ENCODE measurements around the gene RGS3. TPM values are rescaled to one million over a fixed set of nuclear protein-coding genes. Genes with fewer than 3 reads are reported as not detected.

Gene RGS3
- total RNA-seq, 2 donors from 2014 or later = 170 to 202 TPM

GRCh38 chr9:113577525-113578261, 114.2 kb downstream of the RGS3 start:
- Histone ChIP-seq H3K27me3 (replicated peaks; ENCODE audit: insufficient read depth) (no peaks in the 10 kb centered on the region), H3K4me3 (no peak overlapping the region), H3K36me3 (no peaks in the 10 kb centered on the region), H3K4me1 (ENCODE audit: control insufficient read depth in 1 of 2, low read depth in 2 of 2) (peaks cover 73 to 85% of the 10 kb centered on the region in 2 donors), H3K27ac (peak overlapping the region; percentile 86 to 92), H3K9me3 (no peaks in the 10 kb centered on the region)
- TF ChIP-seq, protein P1, sequence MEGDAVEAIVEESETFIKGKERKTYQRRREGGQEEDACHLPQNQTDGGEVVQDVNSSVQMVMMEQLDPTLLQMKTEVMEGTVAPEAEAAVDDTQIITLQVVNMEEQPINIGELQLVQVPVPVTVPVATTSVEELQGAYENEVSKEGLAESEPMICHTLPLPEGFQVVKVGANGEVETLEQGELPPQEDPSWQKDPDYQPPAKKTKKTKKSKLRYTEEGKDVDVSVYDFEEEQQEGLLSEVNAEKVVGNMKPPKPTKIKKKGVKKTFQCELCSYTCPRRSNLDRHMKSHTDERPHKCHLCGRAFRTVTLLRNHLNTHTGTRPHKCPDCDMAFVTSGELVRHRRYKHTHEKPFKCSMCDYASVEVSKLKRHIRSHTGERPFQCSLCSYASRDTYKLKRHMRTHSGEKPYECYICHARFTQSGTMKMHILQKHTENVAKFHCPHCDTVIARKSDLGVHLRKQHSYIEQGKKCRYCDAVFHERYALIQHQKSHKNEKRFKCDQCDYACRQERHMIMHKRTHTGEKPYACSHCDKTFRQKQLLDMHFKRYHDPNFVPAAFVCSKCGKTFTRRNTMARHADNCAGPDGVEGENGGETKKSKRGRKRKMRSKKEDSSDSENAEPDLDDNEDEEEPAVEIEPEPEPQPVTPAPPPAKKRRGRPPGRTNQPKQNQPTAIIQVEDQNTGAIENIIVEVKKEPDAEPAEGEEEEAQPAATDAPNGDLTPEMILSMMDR (IDR thresholded peaks at IDR 0.05) = no peak
- DNase-seq (ENCODE audit: low spot score) = no peak
- ATAC-seq (ENCODE audit: insufficient number of reproducible peaks, low FRiP score, low read depth) = no peak

- Histone ChIP-seq H3K27ac (peak overlapping the region; percentile 86 to 92), H3K9me3 (no peaks in the 10 kb centered on the region), H3K36me3 (peaks cover under 1% of the 10 kb centered on the region), H3K4me3 (no peak overlapping the region), H3K27me3 (replicated peaks; ENCODE audit: insufficient read depth) (no peaks in the 10 kb centered on the region), H3K4me1 (ENCODE audit: control insufficient read depth in 1 of 2, low read depth in 2 of 2) (peaks cover 71 to 85% of the 10 kb centered on the region in 2 donors)
- TF ChIP-seq, protein P1 (IDR thresholded peaks at IDR 0.05) = no peak
- DNase-seq (ENCODE audit: low spot score) (no peak), ATAC-seq (ENCODE audit: insufficient number of reproducible peaks, low FRiP score, low read depth) (no peak)
These were observed 114.8 kb downstream of the RGS3 start for GRCh38 chr9:113578279-113578865.

DNA sequence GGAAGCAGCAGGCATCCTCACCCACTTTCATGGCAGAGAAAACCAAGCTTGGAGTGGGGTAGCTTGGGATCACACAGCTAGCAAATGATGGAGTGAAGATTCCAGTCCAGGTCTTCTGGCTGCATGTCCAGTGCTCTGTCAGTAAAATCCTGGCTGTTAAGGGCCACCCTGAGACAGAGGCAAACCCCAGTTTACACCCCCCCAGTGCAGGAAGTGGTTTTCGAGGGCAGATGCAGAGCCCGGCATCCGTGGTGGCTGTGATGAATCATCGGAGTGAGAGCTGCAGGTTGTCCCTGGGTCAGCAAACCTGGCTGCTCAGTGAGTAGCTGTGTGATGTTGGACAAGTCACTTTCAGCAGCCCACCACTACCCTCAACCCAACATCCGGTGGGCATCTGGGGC, 115.4 kb downstream of the RGS3 start:
- H3K27ac ChIP-seq = peak overlapping the region; percentile 86 to 92
- H3K4me1 ChIP-seq (ENCODE audit: control insufficient read depth in 1 of 2, low read depth in 2 of 2) = peaks cover 66 to 85% of the 10 kb centered on the region in 2 donors
- TF ChIP-seq, protein P1 (IDR thresholded peaks at IDR 0.05) = no peak
- H3K9me3 ChIP-seq = no peaks in the 10 kb centered on the region
- H3K36me3 ChIP-seq = peaks cover 5% of the 10 kb centered on the region
- ATAC-seq (ENCODE audit: insufficient number of reproducible peaks, low FRiP score, low read depth) (no peak), DNase-seq (ENCODE audit: low spot score) (no peak)
- no peak overlapping the region for H3K4me3 ChIP-seq
- H3K27me3 ChIP-seq (replicated peaks; ENCODE audit: insufficient read depth) = no peaks in the 10 kb centered on the region

DNA sequence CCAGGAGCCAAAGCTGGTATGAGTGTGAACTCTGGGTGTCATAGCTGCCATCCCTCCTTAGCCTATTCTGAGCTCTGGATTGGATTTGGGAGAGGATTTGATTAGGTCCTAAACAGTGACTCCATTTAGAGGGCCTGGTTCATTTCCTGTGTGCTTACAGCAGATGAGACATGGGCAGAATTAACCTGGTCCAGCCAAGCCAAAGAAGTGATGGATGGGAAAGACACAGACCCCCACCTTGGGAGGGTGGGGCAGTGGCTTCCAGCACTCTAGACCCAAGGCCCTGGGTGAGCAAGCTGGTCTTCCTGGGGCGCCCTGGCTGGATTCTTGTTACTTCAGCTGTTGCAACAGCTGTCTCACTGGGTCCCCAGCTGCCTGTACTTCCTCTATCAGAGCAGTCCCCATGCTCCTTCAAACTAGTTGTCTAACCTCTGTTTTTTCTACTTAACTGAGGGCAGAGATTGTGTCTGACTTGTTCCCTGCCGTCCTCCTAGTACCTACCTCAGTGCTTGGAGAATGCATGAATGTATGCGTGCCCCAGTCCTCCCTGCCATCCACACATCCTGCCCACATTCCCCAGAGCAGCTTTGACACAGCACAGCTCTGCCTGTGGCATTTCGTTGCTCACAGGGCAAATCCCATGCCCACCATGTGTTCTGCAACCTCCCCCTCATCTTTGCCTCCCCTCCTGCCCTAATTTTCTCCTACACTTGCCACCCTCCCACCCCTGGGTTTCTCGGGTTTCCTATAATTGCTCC, 115.9 kb downstream of the RGS3 start:
- no peak for ATAC-seq (ENCODE audit: insufficient number of reproducible peaks, low FRiP score, low read depth)
- H3K36me3 ChIP-seq = peaks cover 11% of the 10 kb centered on the region

More for the DNA sequence above, 115.9 kb downstream of the RGS3 start:
- TF ChIP-seq, protein P1 (IDR thresholded peaks at IDR 0.05) = no peak
- DNase-seq (ENCODE audit: low spot score) = no peak
- no peaks in the 10 kb centered on the region for H3K9me3 ChIP-seq
- H3K27me3 ChIP-seq (replicated peaks; ENCODE audit: insufficient read depth) = no peaks in the 10 kb centered on the region
- H3K4me3 ChIP-seq = no peak overlapping the region
- peaks cover 61 to 85% of the 10 kb centered on the region in 2 donors for H3K4me1 ChIP-seq (ENCODE audit: control insufficient read depth in 1 of 2, low read depth in 2 of 2)
- H3K27ac ChIP-seq = peak overlapping the region; percentile 86 to 92

Measured in thoracic aorta (tissue), 2 donors.